Tibial artery (tissue), 4 donors: Measurements from ENCODE around the gene AGBL5.
"Not testable (repeated sequence)": the region's sequence is repeated elsewhere in the genome, so short reads cannot be mapped to it uniquely, and the experiment has no call there.

ENCODE experiments used
- DNase-seq, 2 donors: peaks; one replicate each; pipeline ENCODE4 v3.0.0-alpha.2; 2019
- H3K27ac ChIP-seq, 2 donors: fragments of 200-600 bp; sonication (generic) in 1 of 2; 1 replicate in 1 of 2; 2 replicates in 1 of 2; pipeline ENCODE4 v1.5.1; 2018 to 2019; ENCODE audit warnings: mild to moderate bottlenecking in 1 of 2
- H3K27me3 ChIP-seq, 2 donors: fragments of 200-600 bp; sonication (generic) in 1 of 2; one replicate each; pipeline versions ENCODE4 v1.5.1 to v1.6.0; 2016 to 2019
- H3K36me3 ChIP-seq, 3 donors: fragments of 200-600 bp; sonication (generic) in 2 of 3; one replicate each; pipeline ENCODE4 v1.5.1; 2016 to 2019; ENCODE audit warnings: mild to moderate bottlenecking in 2 of 3
- H3K4me1 ChIP-seq, 4 donors: fragments of 200-600 bp; sonication (generic) in 2 of 4; 1 replicate in 3 of 4; 2 replicates in 1 of 4; pipeline ENCODE4 v1.5.1; 2016 to 2019
- H3K4me3 ChIP-seq, 2 donors: fragments of 200-600 bp; sonication (generic) in 1 of 2; 1 replicate in 1 of 2; 2 replicates in 1 of 2; pipeline ENCODE4 v1.5.1; 2018 to 2019; ENCODE audit warnings: mild to moderate bottlenecking in 2 of 2
- H3K9me3 ChIP-seq, 3 donors: fragments of 200-600 bp; sonication (generic) in 1 of 3; one replicate each; pipeline ENCODE4 v1.5.1; 2016 to 2019
- CTCF ChIP-seq, 2 experiments: fragments of 200-600 bp in 1 of 2; fragments of 450-650 bp in 1 of 2; IDR thresholded peaks; one replicate each; pipeline ENCODE4 v1.5.1; 2017 to 2019; ENCODE audit warnings: antibody characterized with exemption in 2 of 2, mild to moderate bottlenecking in 1 of 2, moderate library complexity in 1 of 2
- intact Hi-C: fragments of 100-400 bp; cut with DNase I; formaldehyde crosslinking; loops from one replicate; pipeline ENCODE4 v1.15.0; 2023; ENCODE audit warnings: low total_unique reads

The AGBL5 gene

GRCh38 chr2:27118525-27119329, 67.3 kb downstream of the AGBL5 start, which contains the start of gene CGREF1:
Gene CGREF1, minus strand, starts transcription at chr2:27119128. Its CDS starts 14,762 bp downstream, at chr2:27104366.
- no peak for DNase-seq
- peaks cover 0 to 34% of the 10 kb centered on the region in 2 donors for H3K27me3 ChIP-seq

GRCh38 chr2:27119330-27119670, 67.8 kb downstream of the AGBL5 start:
- intact Hi-C loops, H3K36me3 ChIP-seq, H3K27ac ChIP-seq, H3K9me3 ChIP-seq, DNase-seq: not testable (repeated sequence)
- Histone ChIP-seq H3K4me1 (peaks cover 0 to 24% (median 15%) of the 10 kb centered on the region in 4 donors), H3K27me3 (peaks cover 0 to 34% of the 10 kb centered on the region in 2 donors), H3K4me3 (peak overlapping the region; percentile 33 to 52)

More at GRCh38 chr2:27118525-27119329, 67.3 kb downstream of the AGBL5 start, which contains the start of gene CGREF1:
- H3K4me3 ChIP-seq, result peak within 1 kb of the TSS; percentile 33 to 52
- H3K4me1 ChIP-seq, result peaks cover 0 to 21% (median 13%) of the 10 kb centered on the region in 4 donors
- H3K27ac ChIP-seq, result no peak within 1 kb of the TSS
- no peak for TF ChIP-seq CTCF (IDR thresholded peaks at IDR 0.05)
- H3K36me3 ChIP-seq, result no peaks in the 10 kb centered on the region
- intact Hi-C loops, result no loop called here
- no peaks in the 10 kb centered on the region for H3K9me3 ChIP-seq
